Mesenteric fat pad (tissue), 1 donor: ENCODE data around the gene WBP4. TPM values are rescaled to one million over a fixed set of nuclear protein-coding genes. Genes with fewer than 3 reads are reported as not detected.
A peak's percentile ranks its signal among the peaks of the same experiment; 100 is the strongest.
"Not testable (repeated sequence)": the region's sequence is repeated elsewhere in the genome, so short reads cannot be mapped to it uniquely, and the experiment has no call there.

ENCODE experiments used
- DNase-seq: peaks from one replicate; pipeline ENCODE4 v3.0.0-alpha.2; 2020; ENCODE audit warnings: low spot score
- microRNA-seq: library from miRNA; unstranded; fragments of <30 nt; microRNA quantifications from one replicate; pipeline ENCODE4 v1.2.0, GENCODE V29; 2020; ENCODE audit warnings: borderline number of aligned reads
- total RNA-seq: library from RNA; stranded (reverse); fragmentation: NEBNext Ultra II Directional; extraction: Animal tissue kit (Norgen Biotek cat#: 25700); gene quantifications from one replicate; pipeline ENCODE4 v1.2.1, GENCODE V29; 2021
- donor health status: DM: yes; HTN: yes; CAD: no.

WBP4 gene
- total RNA-seq, 1 donor from 2014 or later: 11.9 TPM

GRCh38 chr13:41077475-41077874, 16.2 kb downstream of the WBP4 start:
- DNase-seq: no peak

GRCh38 chr13:41079725-41080124, 18.4 kb downstream of the WBP4 start:
- DNase-seq: no peak

- DNase-seq: no peak
These were observed 24.8 kb downstream of the WBP4 start for GRCh38 chr13:41085961-41086585.

- not testable (repeated sequence) for DNase-seq
These were observed 34.4 kb downstream of the WBP4 start for GRCh38 chr13:41095681-41096080.

GRCh38 chr13:41098761-41099160, 37.5 kb downstream of the WBP4 start:
- no peak for DNase-seq

- no peak for DNase-seq
These were observed 38.7 kb downstream of the WBP4 start for GRCh38 chr13:41099986-41100385.

GRCh38 chr13:41107104-41107571, 45.8 kb downstream of the WBP4 start:
- DNase-seq: no peak

- no peak for DNase-seq
These were observed 46.3 kb downstream of the WBP4 start for GRCh38 chr13:41107584-41108014.

GRCh38 chr13:41111454-41111853, 50.1 kb downstream of the WBP4 start:
- no peak for DNase-seq

GRCh38 chr13:41117869-41118268, 56.6 kb downstream of the WBP4 start:
- no peak for DNase-seq

- no peak for DNase-seq
These were observed 61.5 kb downstream of the WBP4 start for GRCh38 chr13:41122838-41123237.

GRCh38 chr13:41127701-41128100, 66.4 kb downstream of the WBP4 start:
- DNase-seq: no peak

GRCh38 chr13:41130356-41130755, 69.0 kb downstream of the WBP4 start:
- DNase-seq: no peak

GRCh38 chr13:41131189-41131588, 69.9 kb downstream of the WBP4 start:
- not testable (repeated sequence) for DNase-seq

GRCh38 chr13:41131660-41132511, 70.6 kb downstream of the WBP4 start:
- DNase-seq: not testable (repeated sequence)

GRCh38 chr13:41132512-41133152, 71.3 kb downstream of the WBP4 start, which contains the start of gene KBTBD6:
Gene KBTBD6, minus strand, starts transcription at chr13:41132802. Its CDS starts 291 bp downstream, at chr13:41132511.
- peak; percentile 98 for DNase-seq

Small RNA genes lying within 50 kb of the gene (microRNA-seq; reads per million reads assigned to microRNA genes)
- gene MIR3168: not detected

Other genes starting within 250 kb of the WBP4 start
- gene ELF1, start 42.2 kb upstream of the WBP4 start, total RNA-seq: 74.2 TPM
- gene KBTBD6, start 71.3 kb downstream of the WBP4 start, total RNA-seq: 6.6 TPM
- gene KBTBD7, start 133.1 kb downstream of the WBP4 start, total RNA-seq: 4.6 TPM
- 7.7 TPM for gene MTRF1, start 202.1 kb downstream of the WBP4 start, total RNA-seq
- 12.8 TPM for gene NAA16, start 249.8 kb downstream of the WBP4 start, total RNA-seq